Parathyroid adenoma (tissue), 2 donors: Measurements from ENCODE around the gene ZNF521.

Experiments
- H2AFZ ChIP-seq: fragments of 300-600 bp; sonication (generic); one replicate; pipeline ENCODE4 v1.7.0; 2017; ENCODE audit warnings: antibody characterized with exemption, mild to moderate bottlenecking
- H3K27ac ChIP-seq: fragments of 300-600 bp; sonication (generic); one replicate; pipeline ENCODE4 v1.7.0; 2017
- H3K27me3 ChIP-seq: fragments of 300-600 bp; sonication (generic); one replicate; pipeline ENCODE4 v1.7.0; 2017; ENCODE audit warnings: low read length; ENCODE audit not compliant: control insufficient read depth, insufficient read depth
- H3K36me3 ChIP-seq: fragments of 300-600 bp; sonication (generic); one replicate; pipeline ENCODE4 v1.7.0; 2017; ENCODE audit warnings: low read length; ENCODE audit not compliant: control insufficient read depth, insufficient read depth
- H3K4me1 ChIP-seq: fragments of 300-600 bp; sonication (generic); one replicate; pipeline ENCODE4 v1.7.0; 2017; ENCODE audit warnings: control low read depth
- H3K4me2 ChIP-seq: fragments of 300-600 bp; sonication (generic); one replicate; pipeline ENCODE4 v1.7.0; 2017; ENCODE audit warnings: low read length
- H3K4me3 ChIP-seq: fragments of 300-600 bp; sonication (generic); one replicate; pipeline ENCODE4 v1.7.0; 2017; ENCODE audit warnings: low read depth, low read length
- H3K79me2 ChIP-seq: fragments of 300-600 bp; sonication (generic); one replicate; pipeline ENCODE4 v1.7.0; 2017; ENCODE audit warnings: control low read depth
- H3K9ac ChIP-seq: fragments of 300-600 bp; sonication (generic); one replicate; pipeline ENCODE4 v1.7.0; 2017; ENCODE audit warnings: mild to moderate bottlenecking
- H3K9me3 ChIP-seq: fragments of 300-600 bp; sonication (generic); one replicate; pipeline ENCODE4 v1.7.0; 2017; ENCODE audit warnings: low read length; ENCODE audit not compliant: control insufficient read depth
- TF ChIP-seq, protein P1 (sequence below): fragments of 300-600 bp; sonication (generic); IDR thresholded peaks from one replicate; pipeline ENCODE4 v1.7.0; 2017; ENCODE audit warnings: antibody characterized with exemption, mild to moderate bottlenecking
- donor health status: primary hyperparathyroidism.

Gene ZNF521

DNA sequence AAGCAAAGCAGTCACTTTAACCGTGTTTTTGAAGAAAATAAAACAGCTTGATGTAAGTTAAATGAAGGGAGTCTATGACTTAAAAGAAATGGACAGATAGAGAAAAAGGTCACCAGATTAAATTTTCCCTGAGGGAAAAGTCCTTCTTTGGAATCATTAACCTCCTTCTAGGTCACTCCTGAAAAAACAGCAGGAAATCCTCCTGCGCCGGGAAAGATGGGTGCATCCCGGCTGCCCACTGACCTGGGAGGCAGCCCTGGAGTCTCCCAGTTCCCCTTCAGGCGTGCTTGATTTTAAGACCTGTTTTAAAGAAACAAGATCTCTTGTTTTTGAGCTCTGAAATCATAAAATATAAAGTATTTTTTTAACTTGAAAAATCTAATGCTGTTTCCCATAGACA is 18.4 kb upstream of the ZNF521 start:
- Histone ChIP-seq H3K4me1 (no peaks in the 10 kb centered on the region), H3K9ac (no peak overlapping the region), H3K4me2 (no peak overlapping the region), H3K4me3 (no peak overlapping the region), H3K27ac (no peak overlapping the region), H3K36me3 (no peaks in the 10 kb centered on the region), H3K79me2 (no peaks in the 10 kb centered on the region), H3K9me3 (no peaks in the 10 kb centered on the region), H3K27me3 (no peaks in the 10 kb centered on the region), H2AFZ (no peak overlapping the region)
- TF ChIP-seq, protein P1, sequence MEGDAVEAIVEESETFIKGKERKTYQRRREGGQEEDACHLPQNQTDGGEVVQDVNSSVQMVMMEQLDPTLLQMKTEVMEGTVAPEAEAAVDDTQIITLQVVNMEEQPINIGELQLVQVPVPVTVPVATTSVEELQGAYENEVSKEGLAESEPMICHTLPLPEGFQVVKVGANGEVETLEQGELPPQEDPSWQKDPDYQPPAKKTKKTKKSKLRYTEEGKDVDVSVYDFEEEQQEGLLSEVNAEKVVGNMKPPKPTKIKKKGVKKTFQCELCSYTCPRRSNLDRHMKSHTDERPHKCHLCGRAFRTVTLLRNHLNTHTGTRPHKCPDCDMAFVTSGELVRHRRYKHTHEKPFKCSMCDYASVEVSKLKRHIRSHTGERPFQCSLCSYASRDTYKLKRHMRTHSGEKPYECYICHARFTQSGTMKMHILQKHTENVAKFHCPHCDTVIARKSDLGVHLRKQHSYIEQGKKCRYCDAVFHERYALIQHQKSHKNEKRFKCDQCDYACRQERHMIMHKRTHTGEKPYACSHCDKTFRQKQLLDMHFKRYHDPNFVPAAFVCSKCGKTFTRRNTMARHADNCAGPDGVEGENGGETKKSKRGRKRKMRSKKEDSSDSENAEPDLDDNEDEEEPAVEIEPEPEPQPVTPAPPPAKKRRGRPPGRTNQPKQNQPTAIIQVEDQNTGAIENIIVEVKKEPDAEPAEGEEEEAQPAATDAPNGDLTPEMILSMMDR, result no peak

DNA sequence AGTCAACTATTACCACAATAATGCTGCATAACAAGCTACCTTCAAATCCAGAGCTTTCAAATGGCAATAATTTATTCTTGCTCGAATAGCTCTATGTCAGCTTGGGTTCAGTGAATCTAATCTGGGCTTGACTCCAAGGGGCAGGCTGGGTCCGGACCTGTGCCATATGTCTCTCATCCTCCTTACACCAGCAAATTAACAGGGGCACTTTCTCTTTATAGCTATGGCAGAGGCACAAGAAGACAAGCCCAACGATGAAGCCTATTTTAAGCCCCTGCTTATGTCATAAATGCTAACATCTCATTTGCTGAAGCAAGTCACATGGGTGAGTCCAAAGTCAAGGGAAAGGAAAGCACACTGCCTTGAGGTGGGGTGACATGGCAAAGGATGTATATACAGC is 13.3 kb upstream of the ZNF521 start:
- Histone ChIP-seq H3K4me1 (no peaks in the 10 kb centered on the region), H3K79me2 (no peaks in the 10 kb centered on the region), H3K9me3 (no peaks in the 10 kb centered on the region), H3K4me2 (no peak overlapping the region), H2AFZ (no peak overlapping the region), H3K4me3 (no peak overlapping the region), H3K36me3 (no peaks in the 10 kb centered on the region), H3K9ac (no peak overlapping the region), H3K27ac (no peak overlapping the region), H3K27me3 (no peaks in the 10 kb centered on the region)
- TF ChIP-seq, protein P1, result no peak

DNA sequence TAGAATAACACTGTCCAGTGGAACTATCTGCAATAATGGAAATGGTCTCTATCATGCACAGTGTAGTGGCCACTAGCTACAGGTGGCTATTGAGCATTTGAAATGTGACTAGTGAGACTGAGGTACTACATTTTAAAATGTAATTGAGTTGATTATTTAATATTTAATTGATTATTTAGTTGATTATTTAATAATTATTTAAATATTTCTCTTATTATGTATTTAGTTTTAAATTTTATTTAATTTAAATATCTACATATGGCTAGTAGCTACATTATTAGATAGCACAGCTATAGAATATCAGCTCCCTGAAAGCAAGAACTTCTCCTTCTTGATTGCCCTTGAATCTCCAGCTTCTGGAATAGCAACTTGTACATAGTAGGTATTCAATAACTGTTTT is 12.8 kb upstream of the ZNF521 start:
- no peaks in the 10 kb centered on the region for H3K36me3 ChIP-seq
- no peaks in the 10 kb centered on the region for H3K9me3 ChIP-seq
- H3K27me3 ChIP-seq, result no peaks in the 10 kb centered on the region
- H3K4me2 ChIP-seq, result no peak overlapping the region
- no peak overlapping the region for H3K27ac ChIP-seq
- H3K4me1 ChIP-seq, result no peaks in the 10 kb centered on the region
- no peaks in the 10 kb centered on the region for H3K79me2 ChIP-seq
- H3K9ac ChIP-seq, result no peak overlapping the region
- no peak overlapping the region for H3K4me3 ChIP-seq
- TF ChIP-seq, protein P1, result no peak
- no peak overlapping the region for H2AFZ ChIP-seq

DNA sequence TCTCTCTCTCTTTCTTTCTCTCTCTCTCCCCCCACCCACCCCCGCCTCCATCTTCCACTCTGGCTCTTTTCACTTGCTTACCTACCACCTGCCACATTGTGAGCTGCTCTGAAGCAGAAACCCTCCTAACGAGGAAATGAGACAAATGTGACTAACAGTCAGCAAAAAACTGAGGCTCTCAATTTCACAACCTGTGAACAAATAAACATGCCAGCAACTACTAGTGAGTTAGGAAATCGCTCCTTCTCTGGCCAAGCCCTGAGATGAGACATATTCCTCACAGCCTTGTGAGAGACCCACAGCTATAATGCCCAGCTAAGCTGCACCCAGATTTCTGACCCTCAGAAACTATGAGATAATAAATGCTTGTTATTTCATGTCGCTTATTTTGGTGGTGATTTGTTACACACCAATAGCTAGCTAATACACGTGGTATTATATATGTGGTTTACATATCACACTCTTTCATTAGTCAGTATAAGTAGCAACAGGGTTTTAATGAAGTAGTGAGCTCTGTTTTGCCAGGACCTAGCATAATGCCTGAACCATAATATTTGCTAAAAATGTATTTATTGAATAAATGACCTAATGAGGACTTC is 8.4 kb upstream of the ZNF521 start:
- Histone ChIP-seq H3K9ac (no peak overlapping the region), H3K4me1 (no peaks in the 10 kb centered on the region), H2AFZ (no peak overlapping the region), H3K36me3 (no peaks in the 10 kb centered on the region), H3K27ac (no peak overlapping the region), H3K27me3 (no peaks in the 10 kb centered on the region), H3K9me3 (no peaks in the 10 kb centered on the region), H3K79me2 (no peaks in the 10 kb centered on the region), H3K4me2 (no peak overlapping the region), H3K4me3 (no peak overlapping the region)
- TF ChIP-seq, protein P1, result no peak

DNA sequence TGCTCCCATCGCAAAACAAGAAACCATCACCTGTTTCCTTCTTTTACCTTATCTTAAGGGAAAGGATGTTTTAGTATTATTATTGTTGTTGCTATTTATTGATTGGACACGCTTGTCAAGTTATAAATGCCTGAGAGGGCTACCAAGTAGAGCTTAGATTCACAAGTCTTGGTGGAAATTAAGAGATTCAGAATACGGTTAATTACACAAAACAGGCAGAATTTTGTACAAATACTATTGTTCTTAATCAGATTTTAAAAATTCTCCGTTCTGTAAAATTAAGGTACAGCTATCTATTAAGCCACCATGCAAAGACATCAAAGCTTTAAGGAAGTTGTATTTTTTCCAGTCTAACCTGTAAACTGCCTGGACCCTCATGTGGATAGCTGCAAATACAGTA is 1.1 kb upstream of the ZNF521 start:
- TF ChIP-seq, protein P1, result no peak
- Histone ChIP-seq H3K36me3 (no peaks in the 10 kb centered on the region), H3K4me1 (peaks cover 3% of the 10 kb centered on the region), H3K79me2 (no peaks in the 10 kb centered on the region), H2AFZ (no peak overlapping the region), H3K9me3 (no peaks in the 10 kb centered on the region), H3K4me2 (no peak overlapping the region), H3K4me3 (no peak overlapping the region), H3K27ac (no peak overlapping the region), H3K9ac (no peak overlapping the region), H3K27me3 (no peaks in the 10 kb centered on the region)
